Activated T-helper 17 cell treated with anti-CD3 and anti-CD28 coated beads, Interleukin-2, amount 50 U/mL, for 72 hours (primary cell): Measurements from ENCODE around the gene IL15RA. TPM values are rescaled to one million over a fixed set of nuclear protein-coding genes. Genes with fewer than 3 reads are reported as not detected.
"Not testable (repeated sequence)": the region's sequence is repeated elsewhere in the genome, so short reads cannot be mapped to it uniquely, and the experiment has no call there.

Source experiments
- ATAC-seq: fragments of 150-1000 bp; cut with Tn5 transposase; replicated peaks from 2 replicates; pipeline ENCODE4 v1.10.0; 2021; ENCODE audit warnings: mild to moderate bottlenecking, moderate library complexity
- H3K27ac Mint-ChIP-seq: one replicate; pipeline ENCODE4 v1.8.0; 2022; ENCODE audit warnings: mixed read lengths
- H3K27me3 Mint-ChIP-seq: one replicate; pipeline ENCODE4 v1.8.0; 2022; ENCODE audit warnings: mixed read lengths
- H3K36me3 Mint-ChIP-seq: one replicate; pipeline ENCODE4 v1.8.0; 2022; ENCODE audit warnings: low read depth, mild to moderate bottlenecking, mixed read lengths
- H3K4me1 Mint-ChIP-seq: one replicate; pipeline ENCODE4 v1.8.0; 2022; ENCODE audit warnings: mixed read lengths
- H3K4me3 Mint-ChIP-seq: one replicate; pipeline ENCODE4 v1.8.0; 2022; ENCODE audit warnings: mild to moderate bottlenecking, mixed read lengths
- H3K9me3 Mint-ChIP-seq: one replicate; pipeline ENCODE4 v1.8.0; 2022; ENCODE audit warnings: mixed read lengths
- total RNA-seq, 2 donors: library from RNA; stranded (reverse); gene quantifications; one replicate each; pipeline ENCODE4 v1.2.3, GENCODE V29; 2022

The IL15RA gene
- total RNA-seq, 2 donors from 2014 or later, result 25.5 to 28.2 TPM

- Mint-ChIP-seq H3K4me3 (peak overlapping the region; percentile 96), H3K9me3 (no peaks in the 10 kb centered on the region), H3K4me1 (peaks cover 38% of the 10 kb centered on the region), H3K27me3 (no peaks in the 10 kb centered on the region), H3K27ac (peak overlapping the region; percentile 34), H3K36me3 (peaks cover 57% of the 10 kb centered on the region)
- no peak for ATAC-seq
These were observed 7.3 kb downstream of the IL15RA start for GRCh38 chr10:5970066-5970465.

- Mint-ChIP-seq H3K4me3 (no peak overlapping the region), H3K4me1 (peaks cover 31% of the 10 kb centered on the region), H3K27me3 (no peaks in the 10 kb centered on the region), H3K9me3 (no peaks in the 10 kb centered on the region), H3K27ac (no peak overlapping the region), H3K36me3 (peaks cover 55% of the 10 kb centered on the region)
- ATAC-seq, result no peak
These were observed 8.5 kb downstream of the IL15RA start for GRCh38 chr10:5968681-5969453.

GRCh38 chr10:5968037-5968680 is 9.2 kb downstream of the IL15RA start:
- ATAC-seq, result no peak
- Mint-ChIP-seq H3K27me3 (no peaks in the 10 kb centered on the region), H3K27ac (no peak overlapping the region)

GRCh38 chr10:5965266-5965665 is 12.1 kb downstream of the IL15RA start:
- Mint-ChIP-seq H3K27ac (peak overlapping the region; percentile 65), H3K9me3 (no peaks in the 10 kb centered on the region), H3K27me3 (no peaks in the 10 kb centered on the region), H3K4me1 (peaks cover 6% of the 10 kb centered on the region), H3K4me3 (no peak overlapping the region), H3K36me3 (peaks cover 80% of the 10 kb centered on the region)
- ATAC-seq, result no peak

More at GRCh38 chr10:5968037-5968680, 9.2 kb downstream of the IL15RA start:
- no peak overlapping the region for H3K4me3 Mint-ChIP-seq
- peaks cover 28% of the 10 kb centered on the region for H3K4me1 Mint-ChIP-seq
- H3K36me3 Mint-ChIP-seq, result peaks cover 59% of the 10 kb centered on the region
- H3K9me3 Mint-ChIP-seq, result no peaks in the 10 kb centered on the region

GRCh38 chr10:5964736-5965135 is 12.6 kb downstream of the IL15RA start:
- peak overlapping the region; percentile 65 for H3K27ac Mint-ChIP-seq
- no peak for ATAC-seq
- no peaks in the 10 kb centered on the region for H3K9me3 Mint-ChIP-seq
- no peaks in the 10 kb centered on the region for H3K27me3 Mint-ChIP-seq
- H3K36me3 Mint-ChIP-seq, result peaks cover 80% of the 10 kb centered on the region
- peaks cover 1% of the 10 kb centered on the region for H3K4me1 Mint-ChIP-seq
- no peak overlapping the region for H3K4me3 Mint-ChIP-seq

- Mint-ChIP-seq H3K27ac (no peak overlapping the region), H3K4me3 (no peak overlapping the region), H3K4me1 (no peaks in the 10 kb centered on the region), H3K9me3 (no peaks in the 10 kb centered on the region), H3K27me3 (no peaks in the 10 kb centered on the region), H3K36me3 (peaks cover 86% of the 10 kb centered on the region)
- ATAC-seq, result no peak
These were observed 13.8 kb downstream of the IL15RA start for GRCh38 chr10:5963591-5963990.

GRCh38 chr10:5963071-5963470 is 14.3 kb downstream of the IL15RA start:
- Mint-ChIP-seq H3K9me3 (no peaks in the 10 kb centered on the region), H3K36me3 (peaks cover 86% of the 10 kb centered on the region), H3K27me3 (no peaks in the 10 kb centered on the region), H3K27ac (no peak overlapping the region), H3K4me1 (no peaks in the 10 kb centered on the region), H3K4me3 (no peak overlapping the region)
- ATAC-seq, result no peak

- H3K9me3 Mint-ChIP-seq, H3K27me3 Mint-ChIP-seq, H3K4me3 Mint-ChIP-seq, H3K4me1 Mint-ChIP-seq, ATAC-seq, H3K27ac Mint-ChIP-seq: not testable (repeated sequence)
- peaks cover 86% of the 10 kb centered on the region for H3K36me3 Mint-ChIP-seq
These were observed 14.9 kb downstream of the IL15RA start for GRCh38 chr10:5962358-5962940.

GRCh38 chr10:5961405-5962100 is 15.8 kb downstream of the IL15RA start:
- no peaks in the 10 kb centered on the region for H3K9me3 Mint-ChIP-seq
- ATAC-seq, result no peak
- no peak overlapping the region for H3K4me3 Mint-ChIP-seq
- peaks cover 87% of the 10 kb centered on the region for H3K36me3 Mint-ChIP-seq
- no peaks in the 10 kb centered on the region for H3K4me1 Mint-ChIP-seq
- H3K27ac Mint-ChIP-seq, result no peak overlapping the region
- H3K27me3 Mint-ChIP-seq, result no peaks in the 10 kb centered on the region

- H3K4me1 Mint-ChIP-seq, H3K9me3 Mint-ChIP-seq, ATAC-seq, H3K27me3 Mint-ChIP-seq, H3K27ac Mint-ChIP-seq, H3K4me3 Mint-ChIP-seq: not testable (repeated sequence)
- peaks cover 93% of the 10 kb centered on the region for H3K36me3 Mint-ChIP-seq
These were observed 16.4 kb downstream of the IL15RA start for GRCh38 chr10:5960973-5961275.

GRCh38 chr10:5960070-5960972 is 17.0 kb downstream of the IL15RA start:
- H3K4me1 Mint-ChIP-seq, result no peaks in the 10 kb centered on the region
- no peak overlapping the region for H3K27ac Mint-ChIP-seq
- H3K36me3 Mint-ChIP-seq, result peaks cover 93% of the 10 kb centered on the region
- H3K9me3 Mint-ChIP-seq, result no peaks in the 10 kb centered on the region
- no peak for ATAC-seq
- no peaks in the 10 kb centered on the region for H3K27me3 Mint-ChIP-seq
- H3K4me3 Mint-ChIP-seq, result no peak overlapping the region

GRCh38 chr10:5959581-5960069 is 17.7 kb downstream of the IL15RA start:
- Mint-ChIP-seq H3K4me3 (no peak overlapping the region), H3K36me3 (peaks cover 93% of the 10 kb centered on the region), H3K9me3 (no peaks in the 10 kb centered on the region), H3K27me3 (no peaks in the 10 kb centered on the region), H3K4me1 (no peaks in the 10 kb centered on the region), H3K27ac (no peak overlapping the region)
- ATAC-seq, result no peak

- Mint-ChIP-seq H3K4me1 (no peaks in the 10 kb centered on the region), H3K9me3 (no peaks in the 10 kb centered on the region), H3K27ac (no peak overlapping the region), H3K27me3 (no peaks in the 10 kb centered on the region), H3K36me3 (peaks cover 93% of the 10 kb centered on the region), H3K4me3 (no peak overlapping the region)
- ATAC-seq, result no peak
These were observed 18.2 kb downstream of the IL15RA start for GRCh38 chr10:5959142-5959541.

- no peaks in the 10 kb centered on the region for H3K4me1 Mint-ChIP-seq
- no peak overlapping the region for H3K27ac Mint-ChIP-seq
- no peaks in the 10 kb centered on the region for H3K27me3 Mint-ChIP-seq
- H3K9me3 Mint-ChIP-seq, result no peaks in the 10 kb centered on the region
- H3K36me3 Mint-ChIP-seq, result peaks cover 93% of the 10 kb centered on the region
- no peak for ATAC-seq
- no peak overlapping the region for H3K4me3 Mint-ChIP-seq
These were observed 18.7 kb downstream of the IL15RA start for GRCh38 chr10:5958675-5959074.
